ENCODE data around the gene ULK3.

Gene ULK3

GRCh38 chr15:74820056-74820455, 22.9 kb downstream of the ULK3 start:
- no peak for DNase-seq

DNA sequence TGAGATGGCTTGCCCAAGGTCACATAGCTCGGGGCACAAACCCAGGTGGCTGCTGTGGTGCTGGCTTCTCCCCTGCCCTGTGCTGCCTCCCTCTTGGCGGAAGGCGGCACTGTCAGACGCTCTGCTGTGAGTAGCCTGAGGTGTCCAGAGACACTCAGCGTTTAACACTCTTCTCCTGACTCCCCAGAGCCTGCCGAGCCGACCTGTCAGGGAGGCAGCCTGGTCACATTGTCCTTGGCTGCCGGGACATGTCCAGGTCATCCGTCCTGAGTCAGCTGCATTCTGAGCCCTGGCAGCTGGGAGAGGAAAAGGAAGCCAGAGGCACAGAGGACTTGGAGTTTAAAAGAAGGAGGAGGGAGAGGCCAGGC, 25.6 kb downstream of the ULK3 start:
- DNase-seq = no peak

GRCh38 chr15:74816624-74817369, 26.2 kb downstream of the ULK3 start:
- DNase-seq = no peak

DNA sequence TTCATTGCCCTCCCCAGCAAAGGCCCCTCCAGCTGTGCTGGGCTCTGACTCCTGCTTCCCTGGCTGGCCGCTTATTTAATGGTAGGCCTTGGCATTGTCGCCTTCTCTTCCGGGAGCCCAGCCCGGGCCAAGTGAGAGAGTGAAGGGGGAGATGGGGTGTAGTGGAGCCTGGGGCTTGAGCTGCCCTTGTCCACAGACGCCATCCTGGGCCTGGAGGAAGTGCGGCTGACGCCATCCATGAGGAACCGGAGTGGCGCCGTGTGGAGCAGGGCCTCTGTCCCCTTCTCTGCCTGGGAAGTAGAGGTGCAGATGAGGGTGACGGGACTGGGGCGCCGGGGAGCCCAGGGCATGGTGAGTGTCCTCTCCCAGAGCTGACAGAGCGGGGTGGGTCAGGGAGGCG, 27.0 kb downstream of the ULK3 start:
- no peak for DNase-seq

DNA sequence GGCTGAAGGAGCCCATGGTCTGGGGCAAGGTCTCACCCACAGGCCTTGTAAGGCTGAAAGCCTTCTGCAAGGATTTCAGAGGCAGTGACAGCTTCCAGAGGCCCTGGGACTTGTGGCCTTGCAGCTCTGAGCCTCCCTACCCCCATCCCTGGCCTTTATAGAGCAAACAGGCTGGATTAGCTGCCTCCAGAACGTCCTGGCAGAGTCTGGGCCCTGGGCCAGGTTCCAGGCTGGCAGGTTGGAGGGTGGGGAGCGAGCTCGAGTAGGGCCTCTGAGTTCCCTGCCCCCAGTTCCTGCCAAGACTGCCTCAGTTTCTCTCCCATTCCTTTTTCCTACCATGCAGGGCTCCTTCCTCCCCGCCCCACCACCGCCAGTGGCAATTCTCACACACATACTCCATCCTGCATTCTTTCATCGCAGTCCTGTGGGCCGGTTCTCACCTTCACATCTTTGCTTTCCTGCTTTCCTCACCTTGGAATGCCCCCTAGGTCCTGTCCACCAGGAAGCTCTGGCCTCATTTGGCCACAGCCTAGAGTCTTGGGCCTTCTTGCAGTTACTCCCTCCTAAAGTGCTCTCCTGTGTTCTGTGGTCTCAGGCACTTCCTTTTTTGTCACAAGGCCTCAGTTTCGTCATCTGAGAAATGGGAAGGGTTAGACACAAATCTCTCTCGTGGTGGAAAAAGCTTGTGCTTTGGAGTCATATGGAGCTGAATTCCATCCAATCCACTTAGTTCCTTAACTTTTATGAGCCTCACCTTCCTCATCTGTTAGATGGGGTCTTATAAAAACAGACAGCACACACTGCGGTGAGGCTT, 27.6 kb downstream of the ULK3 start:
- no peak for DNase-seq

- no peak for DNase-seq
Measured at GRCh38 chr15:74812533-74812932, 30.4 kb downstream of the ULK3 start, which contains the start of gene LMAN1L. TSS of gene LMAN1L (plus strand) at chr15:74812835. CDS start at chr15:74812855, 20 bp downstream.

DNA sequence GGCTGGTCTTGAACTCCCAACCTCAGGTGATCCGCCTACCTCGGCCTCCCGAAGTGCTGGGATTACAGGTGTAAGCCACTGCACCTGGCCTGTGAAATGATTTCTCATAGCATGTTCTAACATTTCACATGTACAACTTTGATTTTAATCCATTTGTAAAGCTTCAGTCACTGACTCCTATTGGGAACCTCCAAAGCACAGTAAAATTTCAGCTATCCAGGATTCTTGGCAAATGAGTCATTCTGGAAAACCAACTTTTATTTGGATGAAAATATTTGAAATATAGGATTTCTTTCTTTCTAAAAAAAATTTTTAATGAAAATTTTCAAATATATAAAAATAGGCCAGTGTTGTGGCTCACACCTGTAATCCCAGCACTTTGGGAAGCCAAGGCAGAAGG, 33.0 kb downstream of the ULK3 start:
- no peak for DNase-seq

- no peak for DNase-seq
Measured at GRCh38 chr15:74809242-74809641, 33.7 kb downstream of the ULK3 start.

DNA sequence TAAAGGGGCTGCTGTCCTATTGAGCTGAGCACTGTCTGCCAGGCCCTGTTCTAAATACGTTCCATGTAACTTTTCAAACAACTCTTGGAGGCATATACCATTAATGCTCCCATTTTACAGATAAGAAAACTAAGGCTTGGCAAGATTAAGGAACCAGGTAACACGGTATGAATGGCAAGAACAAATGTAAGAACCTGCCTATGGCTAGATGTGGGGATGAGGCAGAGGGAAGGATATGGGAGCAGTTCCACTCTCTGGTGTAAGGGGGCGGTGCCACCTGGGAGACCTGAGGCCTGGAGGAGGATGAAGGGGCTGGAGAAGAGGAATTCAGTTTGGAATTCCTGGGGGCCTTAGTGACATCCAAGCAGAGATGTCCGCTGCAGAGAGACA, 34.1 kb downstream of the ULK3 start:
- no peak for DNase-seq

- DNase-seq = no peak
Measured at GRCh38 chr15:74808078-74808839, 34.7 kb downstream of the ULK3 start.

GRCh38 chr15:74807282-74807681, 35.7 kb downstream of the ULK3 start:
- DNase-seq = no peak

DNA sequence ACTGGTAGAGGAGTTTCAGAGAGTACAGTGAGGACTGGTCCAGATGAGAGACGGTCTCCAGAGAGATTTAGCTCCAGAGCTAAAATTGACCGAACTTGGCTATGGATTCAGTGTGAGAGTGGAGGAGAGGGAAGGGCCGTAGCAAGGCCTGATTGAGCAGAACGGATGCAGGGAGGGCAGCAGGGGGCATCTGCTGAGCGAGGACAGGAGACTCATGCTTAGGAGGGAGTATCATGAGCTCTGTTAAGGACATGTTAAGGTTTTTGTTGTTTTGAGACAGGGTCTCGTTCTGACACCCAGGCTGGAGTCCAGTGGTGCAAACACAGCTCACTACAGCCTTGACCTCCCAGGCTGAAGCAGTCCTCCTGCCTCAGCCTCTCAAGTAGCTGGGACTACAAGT, 38.0 kb downstream of the ULK3 start:
- DNase-seq = no peak

DNA sequence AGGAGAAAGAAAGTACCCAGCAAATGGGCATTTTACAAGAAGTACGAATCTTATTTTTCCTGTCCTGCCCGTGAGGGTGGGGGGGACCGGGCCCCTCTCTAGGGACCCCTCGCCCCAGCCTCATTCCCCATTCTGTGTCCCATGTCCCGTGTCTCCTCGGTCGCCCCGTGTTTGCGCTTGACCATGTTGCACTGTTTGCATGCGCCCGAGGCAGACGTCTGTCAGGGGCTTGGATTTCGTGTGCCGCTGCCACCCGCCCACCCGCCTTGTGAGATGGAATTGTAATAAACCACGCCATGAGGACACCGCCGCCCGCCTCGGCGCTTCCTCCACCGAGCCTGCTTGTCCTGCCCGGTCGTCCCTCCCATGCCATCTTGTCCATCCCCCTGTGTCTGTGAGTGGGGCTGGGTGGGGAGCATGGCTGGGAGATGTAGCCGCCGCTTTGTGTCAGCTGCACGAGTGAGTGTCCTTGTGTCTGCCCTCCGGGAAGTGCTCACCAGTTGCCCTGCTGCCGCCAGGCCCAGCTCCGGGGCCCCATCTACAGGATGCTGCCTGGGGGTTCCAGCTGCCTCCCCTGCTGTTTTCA, 40.0 kb downstream of the ULK3 start:
- DNase-seq = no peak

GRCh38 chr15:74802290-74802689, 40.7 kb downstream of the ULK3 start:
- DNase-seq = no peak

DNA sequence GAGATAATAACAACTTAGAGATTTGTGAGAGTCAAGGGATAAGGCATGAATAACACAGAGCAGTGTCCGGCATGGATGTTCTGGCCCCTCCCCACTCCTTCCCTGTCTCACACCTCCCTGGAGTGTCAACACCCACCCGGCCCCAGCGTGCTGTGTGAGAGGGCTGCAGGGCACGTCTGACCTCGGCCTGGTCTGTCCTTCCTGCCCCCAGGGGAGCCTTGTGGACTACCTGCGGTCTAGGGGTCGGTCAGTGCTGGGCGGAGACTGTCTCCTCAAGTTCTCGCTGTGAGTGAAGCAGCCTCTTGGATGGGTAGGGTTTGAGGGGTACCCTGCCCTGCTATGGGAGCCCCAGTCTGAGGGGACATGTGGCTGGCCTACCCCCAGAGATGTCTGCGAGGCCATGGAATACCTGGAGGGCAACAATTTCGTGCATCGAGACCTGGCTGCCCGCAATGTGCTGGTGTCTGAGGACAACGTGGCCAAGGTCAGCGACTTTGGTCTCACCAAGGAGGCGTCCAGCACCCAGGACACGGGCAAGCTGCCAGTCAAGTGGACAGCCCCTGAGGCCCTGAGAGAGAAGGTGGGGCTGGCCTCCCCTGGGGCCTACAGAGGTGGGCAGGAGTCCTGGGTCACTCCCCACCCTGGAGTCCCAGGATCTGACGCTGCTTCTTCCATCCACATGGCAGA, 41.5 kb downstream of the ULK3 start:
- DNase-seq = no peak

- no peak for DNase-seq
Measured at GRCh38 chr15:74800559-74801094, 42.3 kb downstream of the ULK3 start.

- peak; percentile 73 for DNase-seq
Measured at GRCh38 chr15:74799856-74800558, 42.9 kb downstream of the ULK3 start.

DNA sequence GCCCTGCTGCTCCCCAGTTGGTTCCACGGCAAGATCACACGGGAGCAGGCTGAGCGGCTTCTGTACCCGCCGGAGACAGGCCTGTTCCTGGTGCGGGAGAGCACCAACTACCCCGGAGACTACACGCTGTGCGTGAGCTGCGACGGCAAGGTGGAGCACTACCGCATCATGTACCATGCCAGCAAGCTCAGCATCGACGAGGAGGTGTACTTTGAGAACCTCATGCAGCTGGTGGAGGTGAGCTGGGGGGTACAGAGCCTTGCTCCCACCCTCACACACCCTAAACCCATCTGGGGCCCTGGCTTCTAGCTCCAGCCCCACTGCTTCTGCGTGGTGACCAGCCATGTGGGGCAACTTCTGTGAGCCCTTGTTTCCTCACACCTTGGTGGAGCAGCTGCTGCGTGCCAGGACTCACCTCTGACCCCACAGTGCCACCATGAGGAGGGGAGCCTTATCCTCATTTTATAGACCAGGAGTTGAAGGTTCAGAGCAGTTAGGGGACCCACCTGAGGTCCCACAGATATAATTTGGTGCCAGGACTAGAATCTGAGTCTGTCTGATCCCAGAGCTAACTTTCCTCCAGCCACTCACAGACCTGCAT, 43.6 kb downstream of the ULK3 start:
- peak; percentile 37 for DNase-seq

DNA sequence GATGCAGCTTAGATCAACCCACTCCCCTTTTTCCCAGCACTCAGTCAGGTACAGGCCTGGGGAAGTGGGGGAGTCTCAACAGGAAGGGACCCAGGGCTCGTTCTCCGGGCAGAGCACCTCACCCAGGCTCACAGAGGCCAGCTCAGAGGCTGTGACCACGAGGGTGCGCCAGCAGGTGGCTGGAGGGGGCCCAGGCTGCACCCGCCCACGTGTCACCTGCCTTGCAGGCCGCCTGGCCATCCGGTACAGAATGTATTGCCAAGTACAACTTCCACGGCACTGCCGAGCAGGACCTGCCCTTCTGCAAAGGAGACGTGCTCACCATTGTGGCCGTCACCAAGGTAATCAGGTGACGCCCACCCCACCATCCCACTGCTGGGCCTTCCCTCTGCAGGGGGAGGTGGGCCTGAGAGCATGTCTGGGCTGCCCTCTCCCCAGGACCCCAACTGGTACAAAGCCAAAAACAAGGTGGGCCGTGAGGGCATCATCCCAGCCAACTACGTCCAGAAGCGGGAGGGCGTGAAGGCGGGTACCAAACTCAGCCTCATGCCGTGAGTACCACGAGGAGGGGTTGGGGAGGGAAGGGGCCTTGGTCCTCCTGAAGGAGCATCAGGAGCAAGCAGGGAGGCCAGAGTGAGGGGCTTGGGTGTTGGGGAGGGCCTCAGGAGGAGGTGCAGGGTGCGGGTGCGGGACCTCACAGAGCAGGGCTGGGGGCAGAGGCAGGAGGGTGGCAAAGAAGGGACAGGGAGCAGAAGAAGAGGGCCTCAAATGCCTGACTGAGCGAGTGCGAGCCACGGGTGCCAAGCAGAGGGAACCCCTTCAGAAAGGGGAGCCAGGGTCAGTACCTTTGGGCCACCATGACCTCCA, 44.3 kb downstream of the ULK3 start:
- no peak for DNase-seq

DNA sequence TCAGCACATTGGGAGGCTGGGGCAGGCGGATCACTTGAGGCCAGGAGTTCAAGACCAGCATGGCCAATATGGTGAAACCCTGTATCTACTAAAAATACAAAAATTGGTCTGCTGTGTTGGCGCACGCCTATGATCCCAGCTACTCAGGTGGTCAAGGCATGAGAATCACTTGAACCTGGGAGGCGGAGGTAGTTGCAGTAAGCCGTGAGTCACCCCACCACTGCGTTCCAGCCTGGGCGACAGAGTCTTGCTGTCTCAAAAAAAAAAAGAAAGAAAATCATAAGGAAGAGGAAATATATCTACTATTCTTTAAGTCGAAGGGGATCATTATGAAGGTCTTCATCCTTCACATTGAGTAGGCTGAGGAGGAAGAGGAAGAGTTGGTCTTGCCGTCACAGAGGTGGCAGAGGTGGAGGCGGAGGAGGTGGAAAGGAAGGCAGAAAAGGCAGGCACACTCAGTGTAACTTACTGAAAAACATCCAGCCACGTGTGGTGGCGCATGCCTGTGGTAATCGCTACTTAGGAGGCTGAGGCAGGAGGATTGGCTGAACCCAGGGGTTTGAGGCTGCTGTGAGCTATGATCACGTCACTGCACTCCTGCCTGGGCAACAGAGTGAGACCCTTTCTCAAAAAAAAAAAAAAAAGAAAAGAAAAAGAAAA, 46.9 kb downstream of the ULK3 start:
- no peak for DNase-seq

All from NK-92 treated with Interleukin-12 subunit alpha and Interleukin-12 subunit beta, amount 100 ng/mL, for 24 hours (cell line).